ENCODE measurements around the gene NBEA.

DNA sequence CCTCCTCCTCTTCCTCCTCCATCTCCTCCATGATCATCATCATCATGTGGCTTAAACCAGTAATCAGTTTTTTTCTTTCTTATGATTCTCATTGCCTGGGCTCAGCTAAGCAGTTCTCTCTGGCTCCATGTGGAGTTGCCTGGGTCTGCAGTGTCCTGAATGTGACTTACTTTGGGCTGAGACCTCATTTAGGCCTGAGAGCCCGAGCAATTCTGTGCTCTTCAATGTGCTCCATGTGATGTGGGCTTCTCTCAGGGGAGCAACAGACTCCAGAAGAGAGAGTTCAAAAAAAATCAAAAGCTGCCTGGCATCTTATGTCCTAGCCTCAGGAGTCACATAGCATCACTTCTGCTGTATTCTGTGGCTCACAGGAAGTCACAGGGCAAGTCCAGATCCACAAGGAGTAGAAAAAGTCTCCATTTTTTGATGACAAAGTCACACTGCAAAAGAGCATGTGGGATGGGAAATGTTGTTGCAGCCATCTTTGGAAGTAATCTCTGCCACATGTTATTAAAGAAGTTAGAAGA is 405.7 kb downstream of the NBEA start:
- TF ChIP-seq ESRRA (IDR thresholded peaks at IDR 0.05; ENCODE audit: borderline replicate concordance, low read length) (no peak), RFX5 (IDR thresholded peaks at IDR 0.05) (no peak), RAD21 (conservative IDR thresholded peaks at IDR 0.05 in 1 of 2, IDR thresholded peaks at IDR 0.05 in 1 of 2) (no peak), POLR2A (IDR thresholded peaks at IDR 0.05; ENCODE audit: low read length) (no peak), HDAC2 (IDR thresholded peaks at IDR 0.05) (no peak), MAZ (IDR thresholded peaks at IDR 0.05; ENCODE audit: borderline replicate concordance, low read depth, low read length) (no peak), SREBF2 (IDR thresholded peaks at IDR 0.05) (no peak), BHLHE40 (IDR thresholded peaks at IDR 0.05; ENCODE audit: low read depth, low read length) (no peak)
- TF ChIP-seq, protein P1, sequence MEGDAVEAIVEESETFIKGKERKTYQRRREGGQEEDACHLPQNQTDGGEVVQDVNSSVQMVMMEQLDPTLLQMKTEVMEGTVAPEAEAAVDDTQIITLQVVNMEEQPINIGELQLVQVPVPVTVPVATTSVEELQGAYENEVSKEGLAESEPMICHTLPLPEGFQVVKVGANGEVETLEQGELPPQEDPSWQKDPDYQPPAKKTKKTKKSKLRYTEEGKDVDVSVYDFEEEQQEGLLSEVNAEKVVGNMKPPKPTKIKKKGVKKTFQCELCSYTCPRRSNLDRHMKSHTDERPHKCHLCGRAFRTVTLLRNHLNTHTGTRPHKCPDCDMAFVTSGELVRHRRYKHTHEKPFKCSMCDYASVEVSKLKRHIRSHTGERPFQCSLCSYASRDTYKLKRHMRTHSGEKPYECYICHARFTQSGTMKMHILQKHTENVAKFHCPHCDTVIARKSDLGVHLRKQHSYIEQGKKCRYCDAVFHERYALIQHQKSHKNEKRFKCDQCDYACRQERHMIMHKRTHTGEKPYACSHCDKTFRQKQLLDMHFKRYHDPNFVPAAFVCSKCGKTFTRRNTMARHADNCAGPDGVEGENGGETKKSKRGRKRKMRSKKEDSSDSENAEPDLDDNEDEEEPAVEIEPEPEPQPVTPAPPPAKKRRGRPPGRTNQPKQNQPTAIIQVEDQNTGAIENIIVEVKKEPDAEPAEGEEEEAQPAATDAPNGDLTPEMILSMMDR (IDR thresholded peaks at IDR 0.05): no peak
- TF ChIP-seq, protein P2, sequence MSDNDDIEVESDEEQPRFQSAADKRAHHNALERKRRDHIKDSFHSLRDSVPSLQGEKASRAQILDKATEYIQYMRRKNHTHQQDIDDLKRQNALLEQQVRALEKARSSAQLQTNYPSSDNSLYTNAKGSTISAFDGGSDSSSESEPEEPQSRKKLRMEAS (IDR thresholded peaks at IDR 0.05): no peak
- TF ChIP-seq, protein P3, sequence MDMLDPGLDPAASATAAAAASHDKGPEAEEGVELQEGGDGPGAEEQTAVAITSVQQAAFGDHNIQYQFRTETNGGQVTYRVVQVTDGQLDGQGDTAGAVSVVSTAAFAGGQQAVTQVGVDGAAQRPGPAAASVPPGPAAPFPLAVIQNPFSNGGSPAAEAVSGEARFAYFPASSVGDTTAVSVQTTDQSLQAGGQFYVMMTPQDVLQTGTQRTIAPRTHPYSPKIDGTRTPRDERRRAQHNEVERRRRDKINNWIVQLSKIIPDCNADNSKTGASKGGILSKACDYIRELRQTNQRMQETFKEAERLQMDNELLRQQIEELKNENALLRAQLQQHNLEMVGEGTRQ (IDR thresholded peaks at IDR 0.05): no peak
- TF ChIP-seq, protein P4, sequence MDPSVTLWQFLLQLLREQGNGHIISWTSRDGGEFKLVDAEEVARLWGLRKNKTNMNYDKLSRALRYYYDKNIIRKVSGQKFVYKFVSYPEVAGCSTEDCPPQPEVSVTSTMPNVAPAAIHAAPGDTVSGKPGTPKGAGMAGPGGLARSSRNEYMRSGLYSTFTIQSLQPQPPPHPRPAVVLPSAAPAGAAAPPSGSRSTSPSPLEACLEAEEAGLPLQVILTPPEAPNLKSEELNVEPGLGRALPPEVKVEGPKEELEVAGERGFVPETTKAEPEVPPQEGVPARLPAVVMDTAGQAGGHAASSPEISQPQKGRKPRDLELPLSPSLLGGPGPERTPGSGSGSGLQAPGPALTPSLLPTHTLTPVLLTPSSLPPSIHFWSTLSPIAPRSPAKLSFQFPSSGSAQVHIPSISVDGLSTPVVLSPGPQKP (IDR thresholded peaks at IDR 0.05; ENCODE audit: low read depth, low read length): no peak

Measured in A549 (cell line).